Caco-2 (cell line): Measurements from ENCODE around the gene SPATS2L. TPM values are rescaled to one million over a fixed set of nuclear protein-coding genes. Genes with fewer than 3 reads are reported as not detected.
"Not testable (repeated sequence)": the region's sequence is repeated elsewhere in the genome, so short reads cannot be mapped to it uniquely, and the experiment has no call there.

Experiments
- BruUV-seq: library from RNA; stranded (reverse); fragments of 400-500 nt; replicated peaks from 2 replicates; lab custom pipeline; 2021; lab: Mats Ljungman, UMichigan
- CTCF ChIA-PET: fragments of 300-600 bp; sonication (Branson Sonifier 250); formaldehyde crosslinking; loops from one replicate; lab custom pipeline; 2022; ENCODE audit warnings: antibody characterized with exemption; lab: Charles Lee
- POLR2A ChIA-PET: fragments of 300-600 bp; sonication (Branson Sonifier 250); formaldehyde crosslinking; loops from one replicate; lab custom pipeline; 2022; ENCODE audit warnings: antibody characterized with exemption; lab: Charles Lee
- DNase-seq, 2 experiments: peaks; one replicate each; pipeline versions ENCODE4 v3.0.0 to v3.0.0-alpha.2; 2020 to 2022
- H3K27me3 ChIP-seq: replicated peaks from 2 replicates; pipeline ENCODE4 v1.6.0; 2011; ENCODE audit warnings: low read length; ENCODE audit not compliant: control insufficient read depth, insufficient read depth
- H3K36me3 ChIP-seq: 2 replicates; pipeline ENCODE4 v1.5.1; 2011; ENCODE audit warnings: low read length; ENCODE audit not compliant: control insufficient read depth, insufficient read depth
- H3K4me1 ChIP-seq: fragments of 250-450 bp; sonication (Bioruptor Pico); 2 replicates; pipeline ENCODE4 v1.5.1; 2020; ENCODE audit warnings: mild to moderate bottlenecking
- H3K4me3 ChIP-seq: 2 replicates; pipeline ENCODE4 v1.5.1; 2011; ENCODE audit warnings: low read depth, mild to moderate bottlenecking, control low read depth, low read length
- H3K9me3 ChIP-seq: fragments of 250-450 bp; sonication (Bioruptor Pico); 2 replicates; pipeline ENCODE4 v1.5.1; 2020; ENCODE audit warnings: mild to moderate bottlenecking, moderate library complexity
- H3K27ac Mint-ChIP-seq: one replicate; pipeline ENCODE4 v1.8.0; 2022; ENCODE audit warnings: mixed read lengths; ENCODE audit not compliant: unreplicated experiment
- H3K27me3 Mint-ChIP-seq: one replicate; pipeline ENCODE4 v1.8.0; 2022; ENCODE audit warnings: mixed read lengths; ENCODE audit not compliant: insufficient read depth, unreplicated experiment
- H3K36me3 Mint-ChIP-seq: one replicate; pipeline ENCODE4 v1.8.0; 2022; ENCODE audit warnings: mild to moderate bottlenecking, mixed read lengths; ENCODE audit not compliant: insufficient read depth, unreplicated experiment
- H3K4me1 Mint-ChIP-seq: one replicate; pipeline ENCODE4 v1.8.0; 2022; ENCODE audit warnings: low read depth, mixed read lengths; ENCODE audit not compliant: unreplicated experiment
- H3K4me3 Mint-ChIP-seq: one replicate; pipeline ENCODE4 v1.8.0; 2022; ENCODE audit warnings: mild to moderate bottlenecking, moderate library complexity, mixed read lengths; ENCODE audit not compliant: unreplicated experiment
- H3K9me3 Mint-ChIP-seq: one replicate; pipeline ENCODE4 v1.8.0; 2022; ENCODE audit warnings: mixed read lengths; ENCODE audit not compliant: unreplicated experiment
- intact Hi-C: fragments of 100-400 bp; cut with micrococcal nuclease; formaldehyde crosslinking; loops from one replicate; pipeline ENCODE4 v1.10.0; 2022; ENCODE audit not compliant: unreplicated experiment
- total RNA-seq: library from RNA; stranded (reverse); gene quantifications from 2 replicates; pipeline ENCODE4 v1.2.3, GENCODE V29; 2022
- TF ChIP-seq, protein P1 (sequence below), 2 experiments: fragments of 200-600 bp in 1 of 2; IDR thresholded peaks; 1 replicate in 1 of 2; 2 replicates in 1 of 2; pipeline versions ENCODE4 v1.5.1 to v1.8.0; 2011 to 2022; ENCODE audit warnings: antibody characterized with exemption in 1 of 2, control low read depth in 1 of 2, inconsistent platforms in 1 of 2, low read depth in 1 of 2, low read length in 1 of 2, mild to moderate bottlenecking in 1 of 2, moderate library complexity in 1 of 2; ENCODE audit not compliant: insufficient read depth in 1 of 2, severe bottlenecking in 1 of 2, unreplicated experiment in 1 of 2

The SPATS2L gene
- total RNA-seq, 1 experiment from 2014 or later, result 196 TPM

DNA sequence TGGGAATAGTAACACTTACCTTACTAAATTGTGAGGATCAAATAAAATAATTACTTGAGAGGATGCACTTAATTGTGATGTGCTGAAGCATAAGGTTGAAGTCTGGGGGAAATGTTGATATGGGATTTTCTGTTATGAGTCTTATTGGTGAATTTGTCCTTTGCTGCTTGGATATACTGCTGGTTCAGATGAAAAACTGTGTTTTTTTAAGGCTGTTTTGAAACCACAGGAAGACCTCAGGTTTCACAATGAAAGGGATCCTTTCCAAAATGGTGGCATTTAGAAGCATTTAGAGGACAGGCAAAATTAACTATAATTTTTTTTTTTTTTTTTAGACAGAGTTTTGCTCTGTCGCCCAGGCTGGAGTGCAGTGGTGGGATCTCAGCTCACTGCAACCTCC is 34.9 kb downstream of the SPATS2L start:
- ChIA-PET CTCF (no interaction called here), POLR2A (no interaction called here)
- Histone ChIP-seq H3K36me3 (peaks cover 1% of the 10 kb centered on the region), H3K27me3 (no peaks in the 10 kb centered on the region), H3K4me1 (peaks cover 40% of the 10 kb centered on the region), H3K4me3 (no peak overlapping the region), H3K9me3 (no peaks in the 10 kb centered on the region)
- TF ChIP-seq, protein P1, sequence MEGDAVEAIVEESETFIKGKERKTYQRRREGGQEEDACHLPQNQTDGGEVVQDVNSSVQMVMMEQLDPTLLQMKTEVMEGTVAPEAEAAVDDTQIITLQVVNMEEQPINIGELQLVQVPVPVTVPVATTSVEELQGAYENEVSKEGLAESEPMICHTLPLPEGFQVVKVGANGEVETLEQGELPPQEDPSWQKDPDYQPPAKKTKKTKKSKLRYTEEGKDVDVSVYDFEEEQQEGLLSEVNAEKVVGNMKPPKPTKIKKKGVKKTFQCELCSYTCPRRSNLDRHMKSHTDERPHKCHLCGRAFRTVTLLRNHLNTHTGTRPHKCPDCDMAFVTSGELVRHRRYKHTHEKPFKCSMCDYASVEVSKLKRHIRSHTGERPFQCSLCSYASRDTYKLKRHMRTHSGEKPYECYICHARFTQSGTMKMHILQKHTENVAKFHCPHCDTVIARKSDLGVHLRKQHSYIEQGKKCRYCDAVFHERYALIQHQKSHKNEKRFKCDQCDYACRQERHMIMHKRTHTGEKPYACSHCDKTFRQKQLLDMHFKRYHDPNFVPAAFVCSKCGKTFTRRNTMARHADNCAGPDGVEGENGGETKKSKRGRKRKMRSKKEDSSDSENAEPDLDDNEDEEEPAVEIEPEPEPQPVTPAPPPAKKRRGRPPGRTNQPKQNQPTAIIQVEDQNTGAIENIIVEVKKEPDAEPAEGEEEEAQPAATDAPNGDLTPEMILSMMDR (IDR thresholded peaks at IDR 0.05; ENCODE audit: insufficient read depth in 1 of 2, low read depth in 1 of 2, low read length in 1 of 2, severe bottlenecking in 1 of 2, unreplicated experiment in 1 of 2), result no peak
- Mint-ChIP-seq H3K9me3 (no peaks in the 10 kb centered on the region), H3K27me3 (no peaks in the 10 kb centered on the region), H3K27ac (no peak overlapping the region), H3K36me3 (peaks cover 54% of the 10 kb centered on the region), H3K4me1 (peaks cover 51% of the 10 kb centered on the region), H3K4me3 (no peak overlapping the region)
- BruUV-seq, result no TSS peak
- no peak for DNase-seq
- intact Hi-C loops, result no loop called here

DNA sequence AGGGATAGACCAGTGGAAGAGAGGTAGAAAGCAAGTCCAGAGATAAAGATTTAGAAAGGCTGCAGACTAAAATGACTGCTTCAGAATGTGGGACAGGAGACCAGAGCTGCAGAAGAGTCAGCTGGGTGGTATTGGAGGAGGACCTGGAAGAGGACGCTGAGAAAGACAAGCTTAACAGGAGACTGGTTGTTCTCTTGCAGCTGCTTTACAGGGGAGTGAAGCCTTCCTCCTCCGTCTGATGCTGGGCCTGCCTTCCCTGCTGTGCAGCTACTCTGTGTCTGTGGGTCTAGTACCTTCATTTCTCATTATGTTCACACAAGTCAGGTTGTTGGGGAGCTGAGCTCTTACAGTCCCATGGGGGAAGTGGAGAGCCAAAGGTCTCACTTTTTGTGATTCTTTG is 35.7 kb downstream of the SPATS2L start:
- Mint-ChIP-seq H3K4me1 (peaks cover 51% of the 10 kb centered on the region), H3K9me3 (no peaks in the 10 kb centered on the region), H3K27ac (peak overlapping the region; percentile 6), H3K4me3 (no peak overlapping the region), H3K27me3 (no peaks in the 10 kb centered on the region), H3K36me3 (peaks cover 62% of the 10 kb centered on the region)
- DNase-seq, result no peak
- BruUV-seq, result no TSS peak
- POLR2A ChIA-PET, result no interaction called here
- H3K36me3 ChIP-seq, result peaks cover 1% of the 10 kb centered on the region
- H3K4me1 ChIP-seq, result peaks cover 33% of the 10 kb centered on the region
- intact Hi-C loops, result no loop called here
- TF ChIP-seq, protein P1 (IDR thresholded peaks at IDR 0.05; ENCODE audit: insufficient read depth in 1 of 2, low read depth in 1 of 2, low read length in 1 of 2, severe bottlenecking in 1 of 2, unreplicated experiment in 1 of 2), result no peak
- CTCF ChIA-PET, result no interaction called here
- no peak overlapping the region for H3K4me3 ChIP-seq
- H3K9me3 ChIP-seq, result no peaks in the 10 kb centered on the region
- no peaks in the 10 kb centered on the region for H3K27me3 ChIP-seq

DNA sequence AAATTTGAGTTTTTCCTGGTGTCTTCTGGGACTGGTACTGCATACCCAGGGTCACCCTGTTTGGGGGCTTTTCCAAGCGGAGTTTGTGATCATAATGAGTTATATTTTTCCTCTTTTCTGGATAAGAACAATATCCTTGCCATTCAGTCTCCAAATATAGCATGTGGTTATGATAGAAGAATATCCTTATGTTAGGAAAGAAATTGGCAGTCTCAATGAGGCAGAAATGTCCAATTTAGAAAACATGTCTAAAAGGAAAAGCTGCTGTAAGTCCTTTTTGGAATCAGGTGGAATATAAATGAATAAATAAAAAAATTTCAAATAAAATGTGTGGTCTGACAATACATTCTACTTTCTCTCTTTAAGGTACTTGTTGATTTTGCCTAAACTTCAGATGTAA is 36.2 kb downstream of the SPATS2L start:
- no TSS peak for BruUV-seq
- TF ChIP-seq, protein P1 (IDR thresholded peaks at IDR 0.05; ENCODE audit: insufficient read depth in 1 of 2, low read depth in 1 of 2, low read length in 1 of 2, severe bottlenecking in 1 of 2, unreplicated experiment in 1 of 2), result no peak
- ChIA-PET CTCF (no interaction called here), POLR2A (no interaction called here)
- Histone ChIP-seq H3K36me3 (no peaks in the 10 kb centered on the region; the same call in none of the 2 replicates), H3K27me3 (no peaks in the 10 kb centered on the region), H3K9me3 (no peaks in the 10 kb centered on the region), H3K4me1 (peaks cover 31% of the 10 kb centered on the region), H3K4me3 (no peak overlapping the region)
- Mint-ChIP-seq H3K4me3 (no peak overlapping the region), H3K27me3 (no peaks in the 10 kb centered on the region), H3K4me1 (peaks cover 49% of the 10 kb centered on the region), H3K27ac (no peak overlapping the region), H3K36me3 (peaks cover 65% of the 10 kb centered on the region), H3K9me3 (no peaks in the 10 kb centered on the region)
- DNase-seq, result no peak
- intact Hi-C loops, result no loop called here

DNA sequence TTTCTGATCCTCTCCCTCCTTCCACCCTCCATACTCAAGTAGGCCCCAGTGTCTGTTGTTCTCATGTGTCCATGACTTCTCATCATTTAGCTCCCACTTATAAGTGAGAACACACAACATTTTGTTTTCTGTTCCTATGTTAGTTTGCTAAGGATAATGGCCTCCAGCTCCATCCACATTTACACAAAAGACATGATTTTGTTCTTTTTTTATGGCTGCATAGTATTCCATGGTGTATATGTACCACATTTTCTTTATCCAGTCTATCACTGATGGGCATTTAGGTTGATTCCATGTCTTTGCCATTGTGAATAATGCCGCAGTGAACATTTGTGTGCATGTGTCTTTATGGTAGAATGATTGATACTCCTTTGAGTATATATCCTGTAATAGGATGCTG is 37.7 kb downstream of the SPATS2L start:
- H3K4me3 ChIP-seq, CTCF ChIA-PET, H3K27me3 ChIP-seq, intact Hi-C loops, DNase-seq, H3K9me3 Mint-ChIP-seq, H3K9me3 ChIP-seq, H3K27ac Mint-ChIP-seq, H3K36me3 ChIP-seq, H3K4me3 Mint-ChIP-seq, BruUV-seq, H3K27me3 Mint-ChIP-seq, POLR2A ChIA-PET: not testable (repeated sequence)
- H3K4me1 ChIP-seq, result peaks cover 18% of the 10 kb centered on the region
- Mint-ChIP-seq H3K36me3 (peaks cover 80% of the 10 kb centered on the region), H3K4me1 (peaks cover 43% of the 10 kb centered on the region)
